ENCODE measurements around the gene C2CD4B.

DNA sequence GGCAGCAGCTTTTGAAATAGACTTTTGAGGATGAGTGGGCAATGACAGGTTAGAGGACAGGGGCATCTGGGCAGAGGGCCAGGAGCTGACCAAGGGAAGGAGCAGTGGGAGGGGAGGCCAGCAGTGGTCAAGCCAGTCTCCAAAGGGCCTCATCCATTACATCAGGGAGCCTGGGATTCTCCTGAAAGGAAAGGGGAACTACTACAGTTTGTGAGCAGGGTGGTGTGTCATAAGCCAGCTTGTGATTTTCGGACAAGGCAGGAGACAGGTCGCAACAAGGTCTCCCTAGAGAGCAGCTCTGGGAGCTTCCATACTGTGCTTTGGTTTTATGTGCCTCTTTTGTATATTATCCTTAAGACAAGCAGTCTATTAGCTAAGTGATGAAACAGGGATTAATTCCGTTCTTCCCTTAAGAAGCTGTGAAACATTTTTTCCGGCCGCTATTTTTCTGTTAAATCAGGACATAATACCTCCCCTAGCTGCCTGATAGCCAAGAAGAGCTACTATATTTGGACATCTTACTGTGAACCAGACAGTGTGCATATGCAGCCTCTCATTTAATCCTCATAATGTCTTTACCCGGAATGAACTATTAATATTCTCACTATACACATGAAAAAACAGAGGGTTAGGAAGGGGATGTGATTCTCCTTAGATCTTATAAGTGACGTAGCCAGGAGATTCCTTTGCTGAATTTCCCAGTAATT is 46.4 kb downstream of the C2CD4B start:
- TF ChIP-seq CTCF (IDR thresholded peaks at IDR 0.05) (no peak), POLR2A (IDR thresholded peaks at IDR 0.05) (no peak)
